Tibial artery (tissue), 4 donors: ENCODE data around the gene LRRC3.
A peak's percentile ranks its signal among the peaks of the same experiment; 100 is the strongest.
"Not testable (repeated sequence)": the region's sequence is repeated elsewhere in the genome, so short reads cannot be mapped to it uniquely, and the experiment has no call there.

ENCODE experiments used
- DNase-seq, 2 donors: peaks; one replicate each; pipeline ENCODE4 v3.0.0-alpha.2; 2019
- H3K27ac ChIP-seq, 2 donors: fragments of 200-600 bp; sonication (generic) in 1 of 2; 1 replicate in 1 of 2; 2 replicates in 1 of 2; pipeline ENCODE4 v1.5.1; 2018 to 2019; ENCODE audit warnings: mild to moderate bottlenecking in 1 of 2
- H3K27me3 ChIP-seq, 2 donors: fragments of 200-600 bp; sonication (generic) in 1 of 2; one replicate each; pipeline versions ENCODE4 v1.5.1 to v1.6.0; 2016 to 2019
- H3K36me3 ChIP-seq, 3 donors: fragments of 200-600 bp; sonication (generic) in 2 of 3; one replicate each; pipeline ENCODE4 v1.5.1; 2016 to 2019; ENCODE audit warnings: mild to moderate bottlenecking in 2 of 3
- H3K4me1 ChIP-seq, 4 donors: fragments of 200-600 bp; sonication (generic) in 2 of 4; 1 replicate in 3 of 4; 2 replicates in 1 of 4; pipeline ENCODE4 v1.5.1; 2016 to 2019
- H3K4me3 ChIP-seq, 2 donors: fragments of 200-600 bp; sonication (generic) in 1 of 2; 1 replicate in 1 of 2; 2 replicates in 1 of 2; pipeline ENCODE4 v1.5.1; 2018 to 2019; ENCODE audit warnings: mild to moderate bottlenecking in 2 of 2
- H3K9me3 ChIP-seq, 3 donors: fragments of 200-600 bp; sonication (generic) in 1 of 3; one replicate each; pipeline ENCODE4 v1.5.1; 2016 to 2019
- intact Hi-C: fragments of 100-400 bp; cut with DNase I; formaldehyde crosslinking; loops from one replicate; pipeline ENCODE4 v1.15.0; 2023; ENCODE audit warnings: low total_unique reads
- TF ChIP-seq, protein P1 (sequence below), 2 experiments: fragments of 200-600 bp in 1 of 2; fragments of 450-650 bp in 1 of 2; IDR thresholded peaks; one replicate each; pipeline ENCODE4 v1.5.1; 2017 to 2019; ENCODE audit warnings: antibody characterized with exemption in 2 of 2, mild to moderate bottlenecking in 1 of 2, moderate library complexity in 1 of 2

The LRRC3 gene

DNA sequence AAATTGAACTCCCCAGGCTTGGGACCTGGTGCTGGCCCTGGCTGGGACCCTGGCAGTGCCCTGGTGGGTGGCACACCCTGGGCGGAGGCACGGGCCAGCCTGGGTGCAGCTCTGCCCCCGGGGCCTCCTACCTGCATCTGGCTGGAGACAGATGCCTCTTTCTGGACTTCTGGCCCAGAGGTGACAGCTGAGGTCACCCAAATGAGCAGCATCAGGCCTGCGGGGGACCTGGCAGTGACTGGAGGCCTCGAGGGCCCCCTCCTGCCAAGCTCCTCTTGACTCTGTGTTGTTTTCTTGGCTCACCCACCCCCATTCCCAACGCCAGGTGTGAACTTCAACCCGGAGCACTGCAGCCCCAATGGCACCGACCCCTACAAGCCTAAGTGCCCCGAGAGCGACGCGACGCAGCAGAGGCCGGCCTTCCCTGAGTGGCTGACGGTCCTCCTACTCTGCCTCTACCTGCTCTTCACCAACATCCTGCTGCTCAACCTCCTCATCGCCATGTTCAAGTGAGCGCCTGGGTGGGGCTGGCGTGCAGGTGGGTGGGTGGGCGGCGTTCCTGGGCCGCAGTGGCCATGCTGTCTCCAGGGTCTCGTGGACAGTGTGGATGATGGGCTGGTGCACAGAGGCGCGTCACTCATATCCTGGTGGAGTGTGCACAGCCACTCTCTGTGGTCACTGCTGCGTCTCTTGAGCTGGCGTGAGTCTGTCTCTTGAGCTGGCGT lies 41.6 kb upstream of the LRRC3 start:
- Histone ChIP-seq H3K36me3 (no peaks in the 10 kb centered on the region), H3K27me3 (peaks cover 0 to 37% of the 10 kb centered on the region in 2 donors), H3K27ac (no peak overlapping the region), H3K4me3 (no peak overlapping the region), H3K4me1 (no peaks in the 10 kb centered on the region), H3K9me3 (no peaks in the 10 kb centered on the region)
- DNase-seq = peak; percentile 18 to 47
- TF ChIP-seq, protein P1, sequence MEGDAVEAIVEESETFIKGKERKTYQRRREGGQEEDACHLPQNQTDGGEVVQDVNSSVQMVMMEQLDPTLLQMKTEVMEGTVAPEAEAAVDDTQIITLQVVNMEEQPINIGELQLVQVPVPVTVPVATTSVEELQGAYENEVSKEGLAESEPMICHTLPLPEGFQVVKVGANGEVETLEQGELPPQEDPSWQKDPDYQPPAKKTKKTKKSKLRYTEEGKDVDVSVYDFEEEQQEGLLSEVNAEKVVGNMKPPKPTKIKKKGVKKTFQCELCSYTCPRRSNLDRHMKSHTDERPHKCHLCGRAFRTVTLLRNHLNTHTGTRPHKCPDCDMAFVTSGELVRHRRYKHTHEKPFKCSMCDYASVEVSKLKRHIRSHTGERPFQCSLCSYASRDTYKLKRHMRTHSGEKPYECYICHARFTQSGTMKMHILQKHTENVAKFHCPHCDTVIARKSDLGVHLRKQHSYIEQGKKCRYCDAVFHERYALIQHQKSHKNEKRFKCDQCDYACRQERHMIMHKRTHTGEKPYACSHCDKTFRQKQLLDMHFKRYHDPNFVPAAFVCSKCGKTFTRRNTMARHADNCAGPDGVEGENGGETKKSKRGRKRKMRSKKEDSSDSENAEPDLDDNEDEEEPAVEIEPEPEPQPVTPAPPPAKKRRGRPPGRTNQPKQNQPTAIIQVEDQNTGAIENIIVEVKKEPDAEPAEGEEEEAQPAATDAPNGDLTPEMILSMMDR (IDR thresholded peaks at IDR 0.05) = no peak
- intact Hi-C loops = no loop called here

DNA sequence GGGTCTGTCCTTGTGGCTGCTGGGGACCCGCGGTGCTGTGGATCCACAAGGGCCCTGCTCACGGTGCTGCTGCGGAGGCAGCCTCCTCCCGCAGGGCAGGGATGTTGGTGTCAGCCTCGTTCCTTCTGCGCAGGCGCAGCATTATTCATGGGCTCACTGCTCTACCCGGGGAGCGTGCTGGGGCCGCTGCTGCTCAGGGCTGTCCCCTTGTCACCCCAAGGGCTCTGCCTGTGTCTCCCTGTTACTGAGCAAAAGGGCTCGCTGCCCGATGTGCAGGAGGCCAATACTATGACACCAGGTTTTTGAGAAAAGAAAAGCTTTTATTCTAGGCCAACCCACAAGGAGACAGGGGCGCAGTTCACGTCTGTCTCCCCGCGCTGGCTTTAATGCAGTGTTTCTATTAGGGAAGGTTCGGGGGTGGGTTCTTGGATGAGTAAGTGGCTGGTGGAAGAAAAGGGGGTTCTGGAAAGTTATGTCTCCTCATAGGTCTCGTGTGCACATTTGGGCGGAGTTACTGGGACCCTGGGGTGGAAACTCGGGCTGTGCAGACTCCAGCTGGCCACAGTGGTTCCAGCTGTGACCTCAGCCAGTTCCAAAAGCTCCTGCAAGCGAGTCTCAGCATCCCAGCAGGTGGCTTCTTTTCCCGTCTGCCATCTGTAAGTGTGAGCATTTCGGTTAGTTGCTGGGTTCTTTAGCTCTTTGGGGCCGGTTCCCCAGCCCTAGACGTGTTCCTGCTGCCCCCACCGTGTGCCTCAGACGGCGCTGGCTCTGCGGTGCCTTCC lies 40.8 kb upstream of the LRRC3 start:
- DNase-seq = peak; percentile 7 to 51
- no peaks in the 10 kb centered on the region for H3K36me3 ChIP-seq
- H3K9me3 ChIP-seq = no peaks in the 10 kb centered on the region
- no peak overlapping the region for H3K27ac ChIP-seq
- intact Hi-C loops = no loop called here
- TF ChIP-seq, protein P1 (IDR thresholded peaks at IDR 0.05) = no peak
- no peaks in the 10 kb centered on the region for H3K4me1 ChIP-seq
- no peak overlapping the region for H3K4me3 ChIP-seq
- peaks cover 0 to 40% of the 10 kb centered on the region in 2 donors for H3K27me3 ChIP-seq

DNA sequence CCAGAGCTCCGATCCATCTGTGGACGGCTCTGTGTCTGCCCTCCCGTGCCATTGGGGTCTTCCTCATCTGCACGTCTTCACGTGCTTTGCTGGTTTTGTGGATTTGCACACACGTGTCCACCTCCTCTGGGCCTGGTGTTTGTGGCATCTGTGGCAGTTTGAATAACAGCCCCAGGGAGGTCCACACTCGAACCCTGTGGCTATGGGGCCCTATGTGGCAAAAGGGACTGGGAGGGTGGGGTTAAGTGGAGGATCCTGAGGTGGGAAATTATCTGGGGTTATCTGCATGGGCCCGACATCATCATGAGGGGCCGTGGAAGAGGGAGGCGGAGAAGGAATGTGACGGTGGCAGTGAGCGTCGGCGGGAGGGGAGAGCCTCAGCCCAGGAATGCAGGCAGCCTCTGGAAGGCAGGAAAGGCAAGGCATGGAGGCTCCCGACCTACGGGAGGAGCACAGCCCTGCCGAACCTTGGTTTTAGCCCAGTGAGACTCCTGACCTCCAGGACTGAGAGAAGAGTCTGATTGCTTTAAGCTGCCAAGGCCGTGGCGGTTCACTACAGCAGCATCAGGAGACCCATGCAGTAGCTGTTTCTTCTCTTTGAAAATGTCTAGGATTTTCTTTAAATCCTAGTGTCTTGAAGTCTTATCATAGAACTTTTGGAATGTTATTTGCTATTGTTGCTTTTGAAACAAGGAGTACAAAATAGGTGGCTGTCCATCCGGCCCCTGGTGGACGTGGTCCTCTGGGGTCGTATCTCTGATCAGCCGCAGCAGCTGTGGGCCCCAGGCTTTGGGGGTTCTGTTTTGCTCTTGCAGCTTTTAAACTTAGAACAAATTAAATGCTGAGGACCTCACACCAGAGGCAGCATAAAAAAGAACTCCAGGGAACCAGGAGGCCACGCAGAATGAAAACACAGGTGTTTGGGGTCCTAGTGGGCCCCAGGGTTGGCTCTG lies 40.0 kb upstream of the LRRC3 start:
- Histone ChIP-seq H3K36me3 (no peaks in the 10 kb centered on the region), H3K4me1 (no peaks in the 10 kb centered on the region), H3K27me3 (peaks cover 0 to 40% of the 10 kb centered on the region in 2 donors), H3K9me3 (no peaks in the 10 kb centered on the region), H3K4me3 (no peak overlapping the region), H3K27ac (no peak overlapping the region)
- TF ChIP-seq, protein P1 (IDR thresholded peaks at IDR 0.05) = no peak
- peak; percentile 20 to 27 for DNase-seq
- intact Hi-C loops = no loop called here

DNA sequence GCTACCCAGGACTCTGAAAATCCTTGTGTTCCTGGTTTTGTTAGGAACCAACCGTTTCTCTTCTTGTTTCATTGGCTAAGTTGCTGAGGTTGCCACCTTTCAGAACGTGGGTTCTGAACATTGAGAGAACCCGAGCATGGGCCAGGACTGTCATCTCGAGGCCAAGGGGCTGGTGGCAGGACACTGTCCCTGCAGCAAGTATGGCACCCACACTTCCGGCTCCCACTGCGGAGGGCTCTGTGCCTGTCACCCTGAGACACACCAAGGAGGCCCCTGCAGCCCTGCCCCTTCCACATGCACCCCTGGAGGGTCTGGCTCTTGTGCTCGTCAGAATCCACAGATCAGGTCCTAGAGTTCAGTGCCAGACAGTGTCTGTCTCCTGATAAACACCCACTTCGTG lies 39.1 kb upstream of the LRRC3 start:
- DNase-seq = peak; percentile 5 to 29
- no peak overlapping the region for H3K27ac ChIP-seq
- H3K27me3 ChIP-seq = peaks cover 0 to 40% of the 10 kb centered on the region in 2 donors
- no peak overlapping the region for H3K4me3 ChIP-seq
- H3K9me3 ChIP-seq = no peaks in the 10 kb centered on the region
- TF ChIP-seq, protein P1 (IDR thresholded peaks at IDR 0.05) = no peak
- H3K36me3 ChIP-seq = no peaks in the 10 kb centered on the region
- no peaks in the 10 kb centered on the region for H3K4me1 ChIP-seq
- intact Hi-C loops = no loop called here

DNA sequence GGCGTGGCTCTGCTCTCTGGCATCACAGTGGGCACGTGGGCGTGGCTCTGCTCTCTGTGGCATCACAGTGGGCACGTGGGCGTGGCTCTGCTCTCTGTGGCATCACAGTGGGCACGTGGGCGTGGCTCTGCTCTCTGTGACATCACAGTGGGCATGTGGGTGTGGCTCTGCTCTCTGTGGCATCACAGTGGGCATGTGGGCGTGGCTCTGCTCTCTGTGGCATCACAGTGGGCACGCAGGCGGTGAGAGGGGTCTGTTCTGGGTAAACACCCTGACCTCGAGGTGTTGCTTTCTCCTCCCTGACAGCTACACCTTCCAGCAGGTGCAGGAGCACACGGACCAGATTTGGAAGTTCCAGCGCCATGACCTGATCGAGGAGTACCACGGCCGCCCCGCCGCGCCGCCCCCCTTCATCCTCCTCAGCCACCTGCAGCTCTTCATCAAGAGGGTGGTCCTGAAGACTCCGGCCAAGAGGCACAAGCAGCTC lies 37.6 kb upstream of the LRRC3 start:
- H3K27me3 ChIP-seq = peaks cover 0 to 46% of the 10 kb centered on the region in 2 donors
- H3K36me3 ChIP-seq, H3K4me1 ChIP-seq, H3K4me3 ChIP-seq, intact Hi-C loops, H3K9me3 ChIP-seq, H3K27ac ChIP-seq: not testable (repeated sequence)
- peak in 1 of 2 donors; percentile 29 for DNase-seq
